Measurements from ENCODE around the gene CARS2. TPM values are rescaled to one million over a fixed set of nuclear protein-coding genes. Genes with fewer than 3 reads are reported as not detected.

Gene CARS2
- total and polyA plus RNA-seq, 2 of the 8 experiments (the other 6 are each of a cell fraction or from before 2014, with no cell fraction given), result 47.7 to 55.9 TPM

GRCh38 chr13:110620596-110620995, 85.3 kb downstream of the CARS2 start:
- peaks cover 21% of the 10 kb centered on the region in 2 experiments for H4K20me1 ChIP-seq (replicated peaks in 1 of 2; ENCODE audit: control insufficient read depth in 1 of 2, insufficient read depth in 2 of 2, low read length in 2 of 2)
- H3K27ac ChIP-seq (ENCODE audit: low read depth, low read length), result no peak overlapping the region
- DNase-seq (ENCODE audit: low read depth in 1 of 2, low spot score in 2 of 2) (no peak), FAIRE-seq (no peak)
- H3K4me3 ChIP-seq (ENCODE audit: extremely low read depth in 1 of 4, insufficient read depth in 2 of 4, low read depth in 3 of 4, low read length in 4 of 4), result no peak overlapping the region
- H4K5ac ChIP-seq (ENCODE audit: insufficient read length, low read depth, low read length), result no peak overlapping the region
- H3K4me2 ChIP-seq (ENCODE audit: insufficient read depth in 1 of 2, low read depth in 2 of 2, low read length in 2 of 2), result no peak overlapping the region
- no peak overlapping the region for H3K9ac ChIP-seq (replicated peaks in 1 of 4; ENCODE audit: extremely low read depth in 1 of 4, low read depth in 3 of 4, low read length in 3 of 4)
- WGBS, 2 experiments (ENCODE audit: extremely low coverage in 1 of 2, insufficient coverage in 1 of 2, insufficient read length in 1 of 2, insufficient replicate concordance in 2 of 2, low coverage in 1 of 2, low lambda C conversion rate in 2 of 2, missing lambda C conversion rate in 1 of 2), result 92% methylated on average over 2 of the region's 2 CpGs; no CpG with 5 or more reads in 1 of the 2 experiments
- H2BK120ac ChIP-seq (replicated peaks; ENCODE audit: low read depth, low read length), result no peak overlapping the region
- H3K36me3 ChIP-seq (ENCODE audit: control insufficient read depth in 2 of 4, insufficient read depth in 4 of 4, low read length in 3 of 4), result peaks cover 0 to 12% (median 4%) of the 10 kb centered on the region in 4 experiments; a peak in 3 of 8 replicates
- no peaks in the 10 kb centered on the region for H3K9me3 ChIP-seq (ENCODE audit: insufficient read depth in 2 of 2, low read depth in 1 of 2, low read length in 1 of 2)
- no peak overlapping the region for H2BK12ac ChIP-seq (ENCODE audit: low read depth, low read length)
- no peak overlapping the region for H3K4ac ChIP-seq (replicated peaks; ENCODE audit: insufficient read length, low read depth, low read length)
- H2BK20ac ChIP-seq (ENCODE audit: low read length), result no peak overlapping the region
- no peak overlapping the region for H2BK15ac ChIP-seq (ENCODE audit: low read length)
- H3K18ac ChIP-seq (ENCODE audit: extremely low read depth, low read length), result no peak overlapping the region
- H3K4me1 ChIP-seq (replicated peaks in 1 of 4; ENCODE audit: control insufficient read depth in 3 of 4, insufficient read depth in 4 of 4, low read length in 3 of 4), result peaks cover 5 to 16% (median 7%) of the 10 kb centered on the region in 4 experiments; a peak in 6 of 7 replicates
- ChIA-PET CTCF (ENCODE audit: partially characterized antibody) (interaction anchor here (1.1 to 4.1 kb wide), 5 partner anchors 19 to 95 kb away, joined by 3 to 18 read pairs (median 5); no protein-coding TSS in a partner anchor), POLR2A (ENCODE audit: partially characterized antibody) (interaction anchor here (0.6 to 1.9 kb wide), 4 partner anchors 11 to 403 kb away, joined by 3 to 6 read pairs (median 4); no protein-coding TSS in a partner anchor)
- H4K8ac ChIP-seq (ENCODE audit: extremely low read depth, insufficient read depth, low read length), result no peak overlapping the region
- peaks cover 15% of the 10 kb centered on the region for H3K79me1 ChIP-seq (ENCODE audit: low read depth, low read length)
- no peaks in the 10 kb centered on the region for H3K27me3 ChIP-seq (replicated peaks in 1 of 4; ENCODE audit: control insufficient read depth in 3 of 4, extremely low read depth in 1 of 4, insufficient read depth in 3 of 4, low read length in 3 of 4)
- H3K14ac ChIP-seq (ENCODE audit: insufficient read length), result no peak overlapping the region
- peaks cover 16 to 92% of the 10 kb centered on the region in 2 experiments for H3K79me2 ChIP-seq (ENCODE audit: control insufficient read depth in 1 of 2, insufficient read depth in 2 of 2, low read length in 2 of 2)
- no peak overlapping the region for H2AFZ ChIP-seq (ENCODE audit: low read length)
- H3K56ac ChIP-seq (replicated peaks; ENCODE audit: insufficient read length, low read depth, low read length), result no peak overlapping the region
- H3K23ac ChIP-seq (ENCODE audit: insufficient read length), result no peak overlapping the region
- H3K23me2 ChIP-seq (ENCODE audit: low read depth, low read length), result peaks cover 7% of the 10 kb centered on the region; the same call in 1 of the 2 replicates
- no peak overlapping the region for H4K91ac ChIP-seq (replicated peaks; ENCODE audit: insufficient read length, low read length)
- H2AK5ac ChIP-seq (ENCODE audit: low read depth, low read length), result no peak overlapping the region
- no peak overlapping the region for H2BK5ac ChIP-seq (ENCODE audit: low read depth, low read length)
- TF ChIP-seq SP2 (IDR thresholded peaks at IDR 0.05; ENCODE audit: low read length) (no peak), RNF2 (IDR thresholded peaks at IDR 0.05; ENCODE audit: borderline replicate concordance, low read depth, low read length, missing control alignments, poor library complexity, severe bottlenecking) (no peak), POLR2AphosphoS5 (IDR thresholded peaks at IDR 0.05; ENCODE audit: low read depth, low read length) (no peak), ZNF274 (IDR thresholded peaks at IDR 0.05; ENCODE audit: borderline replicate concordance, extremely low read depth, low read length) (no peak), JUN (IDR thresholded peaks at IDR 0.05; ENCODE audit: low read depth, low read length) (no peak), CHD1 (IDR thresholded peaks at IDR 0.05; ENCODE audit: low read depth, low read length) (no peak), RFX5 (IDR thresholded peaks at IDR 0.05; ENCODE audit: borderline replicate concordance, low read depth, low read length) (no peak), HDAC2 (IDR thresholded peaks at IDR 0.05; ENCODE audit: borderline replicate concordance in 1 of 2, low read depth in 2 of 2, low read length in 2 of 2) (no peak), GTF2F1 (IDR thresholded peaks at IDR 0.05; ENCODE audit: borderline replicate concordance, low read depth, low read length) (no peak), E2F6 (IDR thresholded peaks at IDR 0.05) (no peak), NANOG (IDR thresholded peaks at IDR 0.05; ENCODE audit: insufficient read depth, low read depth, low read length, poor library complexity, severe bottlenecking) (no peak), TBP (IDR thresholded peaks at IDR 0.05; ENCODE audit: low read depth, low read length) (no peak), SRF (IDR thresholded peaks at IDR 0.05; ENCODE audit: low read depth, low read length) (no peak)

All from H1 (cell line).